ENCODE results near the gene ATP5F1D.

Gene ATP5F1D

GRCh38 chr19:1226227-1226518 lies 15.4 kb upstream of the ATP5F1D start:
- no peak for DNase-seq (ENCODE audit: low read depth in 1 of 2, low spot score in 1 of 2)
- Histone ChIP-seq H3K27me3 (ENCODE audit: insufficient read depth, poor library complexity, severe bottlenecking) (no peaks in the 10 kb centered on the region), H3K4me3 (replicated peaks; ENCODE audit: insufficient read depth, low read length) (no peak overlapping the region), H3K27ac (replicated peaks) (no peak overlapping the region)
- TF ChIP-seq SPI1 (IDR thresholded peaks at IDR 0.05; ENCODE audit: borderline replicate concordance, low read depth) (no peak), GABPA (IDR thresholded peaks at IDR 0.05; ENCODE audit: low read depth) (no peak), CTCF (IDR thresholded peaks at IDR 0.05; ENCODE audit: insufficient read depth, low read length) (no peak), POLR2AphosphoS5 (IDR thresholded peaks at IDR 0.05; ENCODE audit: low read depth) (no peak), REST (IDR thresholded peaks at IDR 0.05; ENCODE audit: insufficient replicate concordance, low read depth) (no peak)

GRCh38 chr19:1226522-1227303 lies 14.8 kb upstream of the ATP5F1D start:
- Histone ChIP-seq H3K27ac (replicated peaks) (no peak overlapping the region), H3K4me3 (replicated peaks; ENCODE audit: insufficient read depth, low read length) (no peak overlapping the region), H3K27me3 (ENCODE audit: insufficient read depth, poor library complexity, severe bottlenecking) (no peaks in the 10 kb centered on the region)
- DNase-seq (ENCODE audit: low read depth in 1 of 2, low spot score in 1 of 2), result no peak
- TF ChIP-seq CTCF (IDR thresholded peaks at IDR 0.05; ENCODE audit: insufficient read depth, low read length), result no peak
- TF ChIP-seq REST (IDR thresholded peaks at IDR 0.05; ENCODE audit: insufficient replicate concordance, low read depth), result no peak
- TF ChIP-seq POLR2AphosphoS5 (IDR thresholded peaks at IDR 0.05; ENCODE audit: low read depth), result no peak
- TF ChIP-seq GABPA (IDR thresholded peaks at IDR 0.05; ENCODE audit: low read depth), result no peak
- TF ChIP-seq SPI1 (IDR thresholded peaks at IDR 0.05; ENCODE audit: borderline replicate concordance, low read depth), result no peak

GRCh38 chr19:1227304-1228054 lies 14.1 kb upstream of the ATP5F1D start:
- Histone ChIP-seq H3K4me3 (replicated peaks; ENCODE audit: insufficient read depth, low read length) (no peak overlapping the region), H3K27me3 (ENCODE audit: insufficient read depth, poor library complexity, severe bottlenecking) (no peaks in the 10 kb centered on the region), H3K27ac (replicated peaks) (no peak overlapping the region)
- TF ChIP-seq POLR2AphosphoS5 (IDR thresholded peaks at IDR 0.05; ENCODE audit: low read depth) (no peak), CTCF (IDR thresholded peaks at IDR 0.05; ENCODE audit: insufficient read depth, low read length) (no peak), REST (IDR thresholded peaks at IDR 0.05; ENCODE audit: insufficient replicate concordance, low read depth) (no peak), SPI1 (IDR thresholded peaks at IDR 0.05; ENCODE audit: borderline replicate concordance, low read depth) (no peak), GABPA (IDR thresholded peaks at IDR 0.05; ENCODE audit: low read depth) (no peak)
- no peak for DNase-seq (ENCODE audit: low read depth in 1 of 2, low spot score in 1 of 2)

All from HL-60 (cell line).